Islet precursor cell (in vitro differentiated cells): ENCODE data around the gene CTIF.

ENCODE experiments used
- DNase-seq: peaks from one replicate; pipeline ENCODE4 v3.0.0-alpha.2; 2018

Gene CTIF

DNA sequence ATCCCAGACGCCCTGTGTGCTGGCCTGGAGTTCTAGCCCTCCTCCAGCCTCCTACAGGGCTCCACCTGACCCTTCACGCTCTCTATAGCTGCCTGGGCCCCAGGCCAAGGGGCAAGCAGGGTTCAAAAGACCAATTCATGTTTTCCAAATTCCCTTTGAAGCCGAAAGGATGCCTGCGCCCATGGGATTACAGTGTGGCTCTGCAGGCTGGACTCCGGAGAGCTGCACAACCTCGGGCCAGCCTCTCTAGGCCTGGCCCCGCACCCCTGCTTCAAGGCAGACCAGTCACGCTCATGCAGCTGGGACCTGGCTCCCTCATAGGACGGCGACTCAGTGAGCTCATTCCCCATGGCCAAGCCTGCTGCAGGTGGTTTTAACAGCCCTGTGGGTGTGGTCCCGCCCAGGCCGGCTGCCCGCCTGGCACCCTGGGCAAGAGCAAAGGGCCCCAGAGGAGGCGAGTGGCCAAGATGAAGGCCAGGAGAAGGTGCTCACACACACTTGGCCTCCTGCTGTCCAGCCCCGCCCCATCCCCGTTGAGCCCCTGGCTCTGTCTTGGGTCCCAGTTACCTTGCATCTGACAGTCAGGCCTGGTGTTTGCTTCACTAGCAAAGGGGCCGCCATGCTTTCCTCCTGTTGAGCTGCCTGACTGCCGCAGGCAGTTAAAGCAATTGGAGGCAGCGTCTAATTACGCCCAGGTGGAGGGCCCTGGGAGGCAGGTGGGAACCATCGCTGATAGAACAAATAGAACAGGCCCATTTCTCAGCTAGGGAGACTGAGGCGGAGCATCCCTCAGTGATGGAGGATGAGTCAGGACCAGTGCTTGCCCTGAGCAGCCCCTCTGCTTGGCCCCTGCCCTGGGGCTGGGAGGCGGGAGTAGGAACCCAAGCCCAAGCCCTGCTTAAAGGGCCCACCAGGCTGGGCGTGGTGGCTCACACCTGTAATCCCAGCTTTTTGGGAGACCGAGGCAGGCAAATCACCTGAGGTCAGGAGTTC lies 355.1 kb downstream of the CTIF start:
- peak; percentile 49 for DNase-seq

GRCh38 chr18:48894799-48895346 lies 356.0 kb downstream of the CTIF start:
- DNase-seq = peak; percentile 63

GRCh38 chr18:48896326-48896874 lies 357.6 kb downstream of the CTIF start:
- no peak for DNase-seq

- peak; percentile 90 for DNase-seq
Measured at GRCh38 chr18:48896875-48897511, 358.2 kb downstream of the CTIF start.

- peak; percentile 44 for DNase-seq
Measured at GRCh38 chr18:48897531-48897930, 358.7 kb downstream of the CTIF start.

GRCh38 chr18:48898521-48898920 lies 359.7 kb downstream of the CTIF start:
- DNase-seq = no peak

DNA sequence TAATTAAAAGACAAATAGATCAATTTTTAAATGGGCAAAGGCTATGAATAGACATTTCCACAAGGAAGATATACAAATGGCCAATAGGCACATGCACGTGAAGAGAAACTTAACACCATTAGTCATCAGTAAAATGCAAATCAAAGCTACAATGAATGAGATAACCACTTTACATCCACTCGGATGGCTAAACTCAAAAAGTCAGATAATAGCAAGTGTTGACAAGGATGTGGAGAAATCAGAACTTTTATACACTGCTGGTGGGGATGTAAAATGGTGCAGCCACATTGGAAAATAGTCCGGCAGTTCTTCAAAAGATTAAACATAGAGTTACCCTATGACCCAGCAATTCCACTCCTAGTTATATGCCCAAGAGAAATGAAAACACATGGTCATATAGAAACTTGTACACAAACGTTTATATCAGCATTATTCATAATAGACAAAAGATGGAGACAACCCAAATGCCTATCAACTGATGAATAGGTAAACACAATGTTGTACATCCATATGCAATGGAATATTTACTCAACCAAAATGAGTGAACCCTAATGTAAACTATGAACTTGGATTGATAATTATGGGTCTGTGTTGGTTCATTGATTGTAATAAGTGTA lies 360.8 kb downstream of the CTIF start:
- DNase-seq = no peak

GRCh38 chr18:48900469-48900868 lies 361.6 kb downstream of the CTIF start:
- no peak for DNase-seq

- peak; percentile 39 for DNase-seq
Measured at GRCh38 chr18:48901145-48902022, 362.6 kb downstream of the CTIF start.

GRCh38 chr18:48902023-48902855 lies 363.4 kb downstream of the CTIF start:
- DNase-seq = peak; percentile 72

DNA sequence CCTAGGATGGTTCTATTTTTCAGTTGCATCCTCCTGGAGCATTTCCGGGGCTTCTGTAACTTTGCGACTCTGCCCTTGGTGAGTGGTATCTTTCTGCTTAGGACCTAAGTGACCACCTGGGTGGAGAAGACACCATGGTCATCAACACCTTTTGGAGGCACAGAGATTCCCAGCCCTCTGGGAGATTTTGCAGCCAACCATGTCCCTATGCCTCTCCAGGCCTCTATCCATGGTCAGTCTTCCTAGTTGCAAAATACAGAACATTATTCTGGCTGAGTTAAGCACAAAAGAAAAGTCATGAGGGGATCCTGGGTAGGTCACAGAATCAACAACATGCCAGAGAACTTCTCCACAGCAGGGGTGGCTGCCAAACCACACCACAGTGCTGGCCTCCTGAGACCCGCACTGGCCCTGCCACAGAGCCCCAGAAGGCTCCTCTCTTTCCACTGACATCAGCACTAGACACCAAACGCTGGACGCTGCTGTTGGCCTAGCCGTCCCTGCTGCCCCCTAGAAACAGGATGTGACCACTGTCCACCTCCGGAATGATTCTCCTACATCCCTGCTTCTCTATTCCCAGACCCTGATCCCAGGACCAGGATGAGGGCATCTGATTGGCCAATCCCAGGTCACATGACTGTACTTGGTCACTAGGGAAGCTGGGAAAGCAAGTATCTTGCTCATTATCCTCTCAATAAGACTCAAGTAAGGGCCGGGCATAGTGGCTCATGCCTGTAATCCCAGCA lies 364.2 kb downstream of the CTIF start:
- peak; percentile 39 for DNase-seq

DNA sequence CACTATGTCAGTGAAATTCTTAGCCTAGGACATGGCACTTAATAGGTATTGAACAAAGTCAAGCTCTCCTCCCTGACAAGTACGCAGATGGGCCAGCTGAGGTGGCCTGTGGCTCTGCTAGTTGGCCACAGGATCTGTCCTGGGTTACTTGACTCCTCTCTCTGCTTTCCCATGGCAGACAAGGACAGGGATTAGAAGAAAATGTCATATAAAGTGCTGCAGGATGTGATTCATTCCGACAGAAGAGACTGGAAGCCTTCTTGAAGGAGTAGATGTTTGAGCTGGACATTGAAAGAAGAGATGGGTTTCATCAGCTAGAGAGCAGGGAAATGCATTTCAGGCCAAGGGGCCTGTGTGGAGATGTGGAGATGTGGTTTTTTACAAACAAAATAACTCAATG lies 365.3 kb downstream of the CTIF start:
- peak; percentile 47 for DNase-seq

DNA sequence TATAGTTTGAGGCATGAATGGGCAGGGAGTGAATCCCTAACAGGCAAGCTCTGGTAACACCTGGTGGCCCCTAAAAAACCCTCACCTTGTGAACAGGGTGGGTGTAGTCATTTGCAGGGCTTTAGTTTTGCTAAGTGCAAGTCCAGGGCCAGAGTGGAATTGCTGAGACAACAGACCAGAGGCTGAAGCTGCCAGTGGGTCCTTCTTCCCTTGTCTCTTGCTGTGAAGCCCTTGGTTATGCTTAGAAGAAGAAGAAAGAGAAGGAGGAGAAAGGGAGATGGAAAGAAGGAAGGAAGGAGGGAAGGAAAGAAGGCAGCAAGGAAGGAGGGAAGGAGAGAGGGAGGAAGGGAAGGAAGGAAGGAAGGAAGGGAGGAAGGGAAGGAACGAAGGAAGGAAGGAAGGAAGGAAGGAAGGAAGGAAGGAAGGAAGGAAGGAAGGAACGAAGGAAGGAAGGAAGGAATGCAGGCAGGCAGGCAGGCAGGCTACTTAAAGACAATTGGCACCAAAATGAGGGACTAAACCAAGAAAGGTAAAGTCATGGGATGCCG lies 366.1 kb downstream of the CTIF start:
- DNase-seq = no peak

DNA sequence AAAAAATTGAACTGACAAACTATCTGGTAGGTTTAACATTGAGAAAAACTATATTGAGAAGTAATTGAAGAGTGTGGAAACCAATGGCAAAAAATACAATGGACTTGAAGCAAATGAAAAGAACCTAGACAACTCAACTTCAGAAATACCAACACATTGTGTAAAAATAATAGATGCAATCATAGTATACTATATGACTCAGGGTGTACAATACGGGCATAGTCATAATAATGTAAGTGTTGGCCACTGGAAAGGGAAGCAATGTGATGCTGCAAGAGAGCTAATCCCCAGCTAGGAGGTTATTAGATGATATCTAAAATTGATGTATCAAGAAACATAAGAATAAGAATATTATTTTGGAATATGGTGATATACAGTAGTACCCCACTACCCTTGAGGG lies 366.7 kb downstream of the CTIF start:
- no peak for DNase-seq

DNA sequence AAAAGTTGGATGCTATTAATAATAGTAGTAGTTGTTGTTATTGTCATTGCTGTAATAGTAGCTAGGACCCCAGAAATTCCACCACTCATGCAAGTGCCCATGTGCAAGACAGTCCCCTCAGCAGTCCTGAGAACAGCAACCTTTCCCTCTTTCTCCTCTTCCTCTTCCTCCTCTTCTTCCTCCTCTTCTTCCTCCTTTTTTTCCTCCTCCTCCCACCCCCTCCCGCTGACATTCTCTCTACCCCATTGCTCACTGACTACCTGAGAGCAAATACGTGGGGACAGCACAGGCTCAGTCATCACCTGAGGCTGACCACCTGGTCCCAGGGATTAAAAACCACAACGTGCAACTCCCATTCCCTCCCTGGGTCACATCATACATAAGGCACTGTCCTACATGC lies 370.1 kb downstream of the CTIF start:
- peak; percentile 34 for DNase-seq

GRCh38 chr18:48909721-48910120 lies 370.9 kb downstream of the CTIF start:
- no peak for DNase-seq

DNA sequence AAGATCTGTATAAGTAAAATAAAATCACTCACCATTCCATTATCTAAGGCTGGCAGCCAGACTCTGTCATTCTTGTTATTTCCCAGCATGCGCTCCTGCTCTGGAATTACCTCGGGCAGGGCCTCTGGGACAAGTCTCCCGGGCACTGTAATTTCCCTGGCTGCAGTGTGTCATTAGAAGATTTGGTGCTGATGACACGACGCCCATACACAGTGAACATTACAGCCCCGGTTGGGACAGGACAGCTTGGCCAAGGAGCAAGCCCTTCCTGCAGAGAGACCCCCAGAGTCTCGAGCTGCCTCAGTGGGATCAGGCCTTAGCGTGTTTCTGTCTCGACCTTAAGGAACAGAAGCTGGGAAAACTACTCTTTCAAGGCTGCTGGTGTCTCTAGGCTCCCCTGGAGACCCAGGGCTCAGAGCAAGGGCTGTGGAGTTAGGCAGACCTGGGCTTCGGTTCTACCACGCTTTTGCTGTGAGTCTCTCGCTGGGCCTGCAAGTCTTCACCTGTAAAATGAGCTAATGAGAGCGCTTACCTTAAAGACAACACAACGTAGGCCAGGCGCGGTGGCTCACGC lies 372.2 kb downstream of the CTIF start:
- peak; percentile 53 for DNase-seq
